DMS 273 (cell line): Measurements from ENCODE around the gene LIN28B.
"Not testable (repeated sequence)": the region's sequence is repeated elsewhere in the genome, so short reads cannot be mapped to it uniquely, and the experiment has no call there.

ENCODE experiments used
- DNase-seq: peaks from one replicate; lab custom pipeline; 2025; ENCODE audit not compliant: unreplicated experiment; lab: John Stamatoyannopoulos, UW

LIN28B gene, protein sequence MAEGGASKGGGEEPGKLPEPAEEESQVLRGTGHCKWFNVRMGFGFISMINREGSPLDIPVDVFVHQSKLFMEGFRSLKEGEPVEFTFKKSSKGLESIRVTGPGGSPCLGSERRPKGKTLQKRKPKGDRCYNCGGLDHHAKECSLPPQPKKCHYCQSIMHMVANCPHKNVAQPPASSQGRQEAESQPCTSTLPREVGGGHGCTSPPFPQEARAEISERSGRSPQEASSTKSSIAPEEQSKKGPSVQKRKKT

DNA sequence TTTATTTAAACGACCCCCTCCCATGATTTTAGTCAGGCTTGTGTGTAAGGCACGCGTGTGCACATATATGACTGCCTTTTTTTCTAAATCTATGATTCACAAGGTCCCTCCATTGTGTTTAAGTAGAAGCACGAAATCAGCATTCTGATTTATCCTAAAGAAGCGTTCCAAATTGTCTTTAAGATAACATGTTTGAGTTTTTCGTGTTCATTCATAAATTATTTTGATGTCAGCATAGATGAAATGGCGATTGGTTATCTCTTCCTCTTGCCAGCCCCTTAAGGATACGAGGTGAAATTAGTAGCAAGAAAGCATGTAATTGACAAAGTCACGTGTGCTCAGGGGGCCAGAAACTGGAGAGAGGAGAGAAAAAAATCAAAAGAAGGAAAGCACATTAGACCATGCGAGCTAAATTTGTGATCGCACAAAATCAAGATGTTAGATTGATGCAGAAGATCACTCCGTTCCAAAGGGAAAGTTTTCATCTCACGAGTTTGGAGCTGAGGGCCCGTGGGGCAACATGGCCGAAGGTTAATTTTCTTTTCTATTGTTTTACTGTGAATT, at the start of gene LIN28B:
Gene LIN28B (plus strand): TSS at position 377 of the 564 bp plus-strand sequence. CDS start 144 bp downstream, at position 521.
- DNase-seq = peak; percentile 61

DNA sequence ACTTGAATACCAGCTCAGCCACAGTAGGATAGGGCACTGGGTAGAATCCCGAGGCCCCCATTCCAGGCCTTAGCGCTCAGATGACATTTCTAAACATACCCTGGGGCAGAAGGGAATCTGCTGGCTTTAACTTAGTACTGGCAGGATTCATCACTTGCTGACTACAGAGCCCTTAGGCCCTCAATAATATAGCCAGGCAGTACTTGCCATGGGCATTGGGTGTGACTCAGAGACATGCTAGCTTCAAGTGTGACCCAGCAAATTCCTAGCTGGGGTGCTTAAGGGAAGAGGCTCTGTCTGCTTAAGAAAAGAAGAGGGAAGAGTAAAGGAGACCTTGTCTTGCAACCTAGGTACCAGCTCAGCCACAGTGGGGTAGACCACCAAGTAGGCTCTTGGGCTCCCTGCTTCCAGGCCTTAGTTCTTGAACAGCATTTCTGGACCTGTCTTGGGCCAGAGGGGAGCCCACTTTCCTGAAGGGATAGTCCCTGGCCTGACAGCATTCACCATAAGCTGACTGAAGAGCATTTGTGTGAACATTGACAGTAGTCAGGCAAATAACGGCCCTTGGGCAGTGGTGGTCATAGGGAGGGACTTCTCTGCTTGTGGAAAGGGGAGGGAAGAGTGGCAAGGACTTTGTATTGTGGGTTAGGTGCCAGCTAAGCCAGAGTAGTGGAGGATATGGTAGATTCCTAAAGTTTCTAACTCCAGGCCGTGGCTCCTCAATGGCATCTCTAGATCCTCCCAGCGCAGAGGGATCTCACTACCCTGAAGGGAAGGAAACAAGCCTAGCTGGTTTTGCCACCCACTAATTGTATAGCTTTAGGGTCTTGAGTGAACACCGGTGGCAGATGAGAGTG, 48.6 kb upstream of the LIN28B start:
- DNase-seq = no peak

DNA sequence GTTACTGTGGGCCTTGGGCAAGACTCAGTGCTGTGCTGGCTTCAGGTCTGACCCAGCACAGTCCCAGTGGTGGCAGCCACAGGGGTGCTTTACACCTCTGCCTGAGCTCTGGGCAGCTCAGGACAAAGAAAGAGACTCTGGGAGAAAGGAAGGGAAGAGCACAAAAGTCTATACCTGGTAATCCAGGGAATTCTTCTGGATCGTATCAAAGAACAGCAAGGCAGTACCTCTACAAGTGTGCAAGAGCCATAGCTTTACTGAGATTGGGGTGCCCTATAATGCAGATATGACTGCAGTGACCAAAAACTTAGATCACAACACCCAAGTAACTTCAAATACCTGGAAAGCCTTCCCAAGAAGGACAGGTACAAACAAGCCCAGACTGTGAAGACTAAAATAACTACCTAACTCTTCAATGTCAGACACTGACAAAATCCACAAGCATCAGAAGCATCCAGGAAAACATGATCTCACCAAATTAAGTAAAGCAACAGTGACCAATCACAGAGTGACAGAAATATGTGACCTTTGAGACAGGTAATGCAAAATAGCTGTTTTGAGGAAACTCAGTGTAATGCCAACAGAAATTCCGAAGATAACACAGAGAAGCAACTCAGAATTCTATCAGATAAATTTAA, 47.9 kb upstream of the LIN28B start:
- DNase-seq = no peak

DNA sequence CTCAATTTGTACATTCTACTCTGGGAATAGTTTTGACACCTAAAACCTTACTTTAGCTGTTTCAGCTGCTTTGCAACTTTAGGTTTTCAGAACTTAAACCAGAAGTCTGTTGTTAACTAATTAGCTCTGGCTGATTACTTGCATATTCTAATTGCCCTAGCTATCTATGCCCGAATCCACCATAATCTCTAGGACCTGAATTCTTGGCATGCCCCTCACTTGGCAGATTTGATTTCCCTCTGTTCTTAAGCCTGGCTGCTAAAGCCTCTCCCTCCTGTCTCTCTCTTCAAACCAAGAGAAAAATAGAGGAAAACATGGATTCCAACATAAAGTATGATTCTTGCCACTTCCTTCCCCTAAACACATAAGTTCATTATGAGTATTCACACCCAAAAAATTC, 35.0 kb upstream of the LIN28B start:
- DNase-seq = no peak

DNA sequence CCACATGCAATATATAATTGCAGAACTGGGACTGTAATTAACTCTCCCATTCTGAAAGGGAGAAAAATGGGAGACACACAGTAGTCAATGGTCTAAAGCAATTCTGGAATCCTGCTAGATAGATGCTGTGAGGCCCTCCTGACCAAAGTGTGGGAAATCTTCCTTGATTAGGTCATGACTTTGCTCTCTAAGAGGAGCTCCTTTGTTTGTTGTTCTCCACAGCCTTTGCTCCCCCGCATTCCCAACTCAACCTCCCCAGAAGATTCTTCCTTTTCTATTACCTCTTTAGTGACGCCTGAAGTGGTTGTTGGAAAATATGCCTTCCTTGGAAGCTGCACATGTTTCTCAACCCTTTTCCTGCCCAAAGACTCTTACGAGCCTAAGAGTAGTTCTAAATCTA, 28.8 kb upstream of the LIN28B start:
- DNase-seq = no peak

DNA sequence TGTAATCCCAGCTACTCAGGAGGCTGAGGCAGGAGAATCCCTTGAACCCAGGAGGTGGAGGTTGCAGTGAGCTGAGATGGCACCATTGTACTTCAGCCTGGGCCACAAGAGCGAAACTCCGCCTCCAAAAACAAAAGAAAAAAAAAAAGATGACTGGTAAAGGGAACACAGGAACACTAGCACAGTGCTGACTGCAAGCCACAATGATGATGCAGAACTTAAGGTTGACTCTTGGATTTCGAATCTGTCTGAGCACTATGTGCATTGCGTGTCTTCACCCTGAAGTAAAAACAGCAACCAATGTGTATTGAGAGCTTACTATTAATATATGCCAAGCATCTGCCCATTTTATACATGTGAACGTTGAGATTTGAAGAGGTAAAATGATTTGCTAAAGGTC, 27.6 kb upstream of the LIN28B start:
- no peak for DNase-seq

DNA sequence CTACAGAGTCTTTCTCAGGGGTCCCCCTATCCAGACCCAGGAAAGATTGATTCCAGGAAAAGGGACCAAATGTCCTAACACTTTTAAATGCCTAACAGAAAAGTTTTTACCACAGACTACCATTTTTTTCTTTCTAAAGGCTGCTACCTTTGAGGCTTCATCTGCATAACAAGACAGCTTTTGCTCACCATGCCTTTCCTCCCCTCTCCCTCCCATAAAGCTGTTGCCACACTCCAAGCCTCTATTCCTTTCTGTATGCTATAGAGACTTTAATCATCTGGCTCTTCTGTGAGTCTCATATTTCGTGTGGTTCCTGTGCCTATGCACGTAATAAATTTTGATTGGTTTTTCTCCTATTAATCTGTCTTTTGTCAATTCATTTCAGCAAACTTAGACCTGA, 26.0 kb upstream of the LIN28B start:
- no peak for DNase-seq

DNA sequence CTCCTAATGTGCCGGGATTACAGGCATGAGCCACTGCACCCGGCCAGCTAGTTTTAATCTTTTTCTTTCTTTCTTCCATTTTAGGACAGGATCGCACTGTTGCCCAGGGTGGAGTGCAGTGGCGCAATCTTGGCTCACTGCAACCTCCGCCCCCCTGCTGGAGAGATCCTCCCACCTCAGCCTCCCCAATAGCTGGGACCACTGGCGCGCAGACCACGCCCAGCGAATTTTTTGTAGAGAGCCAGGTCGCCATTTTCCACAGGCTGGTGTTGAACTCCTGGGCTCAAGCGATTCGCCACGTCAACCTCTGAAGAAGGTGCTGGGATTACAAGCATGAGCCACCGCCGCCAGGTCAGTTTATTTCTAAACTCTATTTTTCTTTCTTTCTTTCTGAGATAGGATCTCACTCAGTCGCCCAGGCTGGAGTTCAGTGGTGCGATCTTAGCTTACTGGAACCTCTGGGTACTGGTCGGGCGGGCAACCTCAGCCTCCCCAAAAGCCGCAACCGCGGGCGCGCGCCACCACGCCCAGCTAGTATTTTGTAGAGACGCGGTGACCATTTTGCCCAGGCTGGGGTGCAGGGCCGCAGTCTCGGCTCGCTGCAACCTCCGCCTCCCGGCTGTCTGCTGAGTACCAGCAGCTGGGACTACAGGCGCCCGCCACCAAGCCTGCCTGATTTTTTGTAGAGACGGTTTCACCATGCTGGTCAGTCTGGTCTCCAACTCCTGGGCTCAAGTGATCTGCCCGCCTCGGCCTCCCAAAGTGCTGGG, 20.0 kb upstream of the LIN28B start:
- no peak for DNase-seq

DNA sequence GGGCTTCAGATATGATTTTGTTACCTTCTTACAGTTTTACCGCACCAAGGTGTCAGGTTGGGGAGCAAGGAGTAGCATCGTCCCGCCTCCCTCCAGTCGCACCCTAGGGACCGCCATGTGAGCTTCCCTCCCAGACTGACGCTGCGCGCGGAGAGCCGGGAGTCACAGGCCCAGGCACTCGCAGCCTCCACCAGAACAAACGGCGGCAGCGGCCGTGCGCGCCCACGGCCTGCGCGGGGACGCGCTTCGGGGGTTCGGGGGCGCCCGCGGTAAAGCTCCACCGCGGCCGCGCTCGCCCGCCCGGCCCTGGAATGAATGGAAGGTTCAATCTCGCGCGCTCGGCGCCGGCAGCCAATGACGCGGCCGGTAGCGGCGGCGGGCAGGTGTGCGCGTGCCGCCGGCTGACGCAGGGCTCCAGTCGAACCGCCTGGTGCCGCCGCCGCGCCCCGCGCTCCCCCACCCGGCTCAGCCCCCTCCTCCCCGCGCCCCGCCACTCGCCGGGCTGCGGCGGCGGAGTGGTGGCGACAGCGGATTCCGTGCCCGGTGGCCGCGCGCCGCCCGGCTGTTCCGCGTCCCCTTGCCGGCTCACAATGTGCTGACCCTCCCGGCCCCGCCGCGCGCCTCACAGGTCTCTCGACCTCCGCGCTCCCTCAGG, 16.5 kb upstream of the LIN28B start:
- DNase-seq = no peak

DNA sequence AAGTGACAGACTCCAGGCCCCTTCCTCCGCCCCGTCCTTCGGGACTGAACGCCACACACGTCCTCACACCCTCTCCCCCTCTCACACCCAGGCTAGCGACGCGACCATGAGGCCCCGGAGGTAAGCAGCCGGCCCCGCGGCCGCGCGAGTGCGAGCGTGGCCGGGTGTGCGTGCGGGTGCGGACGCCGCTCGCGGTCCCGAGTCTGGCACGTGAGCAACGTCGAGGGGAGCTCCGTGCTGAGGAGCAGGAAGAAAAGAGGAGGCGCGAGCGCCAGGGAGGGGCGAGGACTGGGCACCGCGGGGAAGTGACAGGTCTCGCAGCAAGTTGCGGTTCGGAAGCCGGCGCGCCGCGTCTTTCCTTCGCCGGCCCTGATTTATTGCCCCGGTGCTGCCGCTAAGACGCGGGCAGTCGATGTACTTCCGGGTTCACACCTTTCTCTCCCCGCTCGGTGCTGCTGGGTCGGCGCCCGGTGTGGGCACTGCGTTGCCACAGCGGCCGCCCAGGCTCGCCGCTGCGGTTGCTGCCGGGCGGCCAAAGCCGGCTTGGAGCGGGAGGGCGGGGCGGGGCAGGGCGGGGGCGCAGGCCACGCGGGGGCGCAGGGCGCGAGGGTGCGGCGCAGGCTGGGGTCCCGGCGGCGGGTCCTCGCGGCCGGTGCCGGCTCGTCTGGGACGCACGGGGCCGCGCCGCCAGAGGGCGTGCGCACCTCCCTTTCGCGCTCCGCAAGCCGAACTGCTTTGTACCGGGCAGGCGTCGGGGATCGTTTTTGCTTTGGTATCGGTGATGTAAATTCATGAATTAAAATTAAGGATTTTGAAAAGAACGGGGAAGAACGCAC, 15.8 kb upstream of the LIN28B start:
- DNase-seq = peak; percentile 87

DNA sequence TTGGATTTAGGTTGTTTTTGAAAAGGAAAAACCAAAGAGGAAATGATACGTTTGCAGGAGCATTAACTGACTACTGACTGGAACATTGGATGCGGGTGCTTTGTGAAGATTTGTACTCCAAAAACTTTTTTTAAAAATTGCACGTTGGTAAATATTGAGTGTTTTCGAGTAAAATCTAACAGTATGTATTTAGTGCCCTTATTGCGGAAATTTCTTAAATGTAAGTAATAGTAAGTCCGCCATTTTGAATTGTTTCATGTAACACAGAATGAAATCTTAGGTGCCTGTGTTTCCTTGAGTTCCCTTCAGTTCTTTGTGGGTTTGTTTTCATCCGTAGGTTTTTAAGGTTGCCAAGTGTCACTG, 15.2 kb upstream of the LIN28B start:
- DNase-seq = peak; percentile 52

DNA sequence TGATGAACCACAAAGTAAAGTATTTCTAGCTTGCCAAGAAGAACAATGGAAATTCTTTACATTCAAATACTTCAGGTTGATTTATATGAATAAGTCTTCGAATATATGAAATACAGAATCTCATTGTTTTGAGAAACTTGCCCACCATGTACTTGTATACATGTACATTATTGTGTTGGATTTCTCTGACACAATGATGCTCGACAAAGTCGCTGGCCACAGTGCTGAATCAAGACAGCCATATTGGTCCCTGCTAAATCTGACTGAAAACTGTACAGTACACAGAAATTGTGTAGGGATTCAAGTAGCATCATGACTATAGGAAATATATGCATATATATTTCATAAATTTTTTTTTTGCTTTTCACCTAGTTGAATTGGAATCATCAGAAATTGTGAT, 13.1 kb upstream of the LIN28B start:
- DNase-seq = peak; percentile 20

DNA sequence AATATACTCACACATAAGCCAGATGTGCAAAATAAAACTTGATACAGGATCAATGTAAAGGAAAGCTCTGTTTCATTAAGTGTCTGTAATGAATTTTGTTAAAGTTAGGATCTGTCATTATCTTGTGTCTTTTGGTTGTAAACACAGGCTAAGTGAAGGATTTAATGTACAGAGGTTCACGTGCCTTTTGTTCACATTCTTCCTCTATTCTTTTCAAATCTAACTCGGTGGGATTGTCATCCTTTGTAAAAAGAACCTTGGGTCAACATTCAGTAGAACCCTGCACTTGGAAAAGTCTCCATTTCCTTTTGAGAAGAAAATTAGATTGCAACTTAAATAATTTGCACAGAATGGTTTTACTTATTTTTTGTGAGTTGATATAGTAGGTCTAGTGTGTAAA, 7.7 kb upstream of the LIN28B start:
- no peak for DNase-seq

DNA sequence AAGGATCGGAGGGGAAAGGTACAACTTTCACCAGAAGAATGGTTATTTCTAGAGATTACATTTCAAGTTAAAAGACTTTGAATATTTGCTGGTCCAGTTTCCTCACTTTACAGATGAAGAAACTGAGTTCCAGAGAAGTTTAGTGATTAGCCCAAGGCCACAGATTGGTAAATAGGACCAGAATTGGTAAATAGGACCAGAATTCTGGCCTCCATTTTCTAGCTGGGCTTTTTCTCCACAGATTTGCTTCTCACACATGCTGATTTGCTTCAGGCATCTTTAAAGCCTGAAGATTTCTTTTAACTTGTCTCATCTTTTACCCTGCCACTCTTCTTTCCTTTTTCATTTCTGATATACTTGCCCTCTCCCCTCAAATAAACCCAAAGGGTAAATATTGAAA, 5.2 kb upstream of the LIN28B start:
- DNase-seq = no peak

DNA sequence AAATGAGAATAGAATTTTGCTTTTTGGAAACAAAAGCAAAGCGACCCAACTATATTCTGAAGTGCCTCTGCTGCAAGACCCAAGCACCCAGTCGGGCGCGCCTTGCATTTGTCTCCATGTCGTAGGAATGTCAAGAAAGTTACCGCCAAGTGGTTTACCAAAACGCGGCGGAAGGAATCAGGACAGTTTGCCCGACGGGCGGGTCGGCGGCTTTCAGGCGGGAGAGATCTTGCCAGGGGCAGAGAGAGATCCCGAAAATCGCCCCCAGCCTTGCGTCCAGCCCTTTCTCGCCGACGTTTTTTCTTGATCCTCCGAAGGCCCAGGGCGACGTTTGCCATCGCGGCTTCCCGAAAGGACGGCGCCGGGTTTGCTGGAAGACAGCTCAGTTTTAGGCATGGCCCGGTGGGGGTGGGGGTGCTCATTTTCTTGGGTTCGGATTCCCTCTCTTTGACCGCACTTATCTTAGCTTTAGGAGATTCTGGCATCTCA, 4.0 kb upstream of the LIN28B start:
- DNase-seq = no peak

DNA sequence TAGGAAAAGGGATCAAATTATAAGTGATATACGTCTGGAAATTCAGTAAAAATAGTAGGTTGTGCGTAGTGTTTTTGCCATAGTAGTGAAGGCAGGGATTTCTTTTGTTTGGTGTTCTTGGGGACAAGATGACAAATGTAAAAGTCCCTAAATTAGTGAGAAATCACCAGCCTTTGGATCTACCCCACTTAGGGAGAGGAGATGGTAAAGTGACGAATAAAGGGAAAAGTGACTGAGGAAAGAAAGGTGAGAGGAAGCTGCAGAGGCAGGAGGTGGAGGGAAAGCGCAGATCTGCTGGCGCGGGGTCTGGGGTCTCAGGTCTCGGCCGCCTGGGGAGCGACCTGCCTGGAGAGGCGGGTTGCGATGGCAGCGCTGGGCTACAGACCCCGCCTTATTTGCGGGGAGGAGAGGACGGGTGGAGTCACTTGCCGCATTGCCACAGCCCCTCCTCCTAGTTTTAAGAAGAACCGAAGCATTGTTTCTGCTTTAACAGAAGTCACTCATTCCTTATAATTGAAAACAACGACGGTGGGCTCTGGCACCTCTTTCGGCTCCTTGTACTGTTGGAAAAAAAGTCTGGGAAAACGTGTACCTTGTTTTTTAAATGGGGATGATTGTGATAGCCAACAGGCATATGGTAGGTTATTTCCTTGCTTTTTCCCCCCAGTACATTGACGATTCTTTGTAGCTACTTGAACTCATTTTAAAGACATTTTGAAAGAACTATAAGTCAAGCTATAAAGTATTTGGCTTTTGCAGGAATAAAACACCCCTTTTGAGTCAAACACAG, 3.3 kb upstream of the LIN28B start:
- DNase-seq = not testable (repeated sequence)

DNA sequence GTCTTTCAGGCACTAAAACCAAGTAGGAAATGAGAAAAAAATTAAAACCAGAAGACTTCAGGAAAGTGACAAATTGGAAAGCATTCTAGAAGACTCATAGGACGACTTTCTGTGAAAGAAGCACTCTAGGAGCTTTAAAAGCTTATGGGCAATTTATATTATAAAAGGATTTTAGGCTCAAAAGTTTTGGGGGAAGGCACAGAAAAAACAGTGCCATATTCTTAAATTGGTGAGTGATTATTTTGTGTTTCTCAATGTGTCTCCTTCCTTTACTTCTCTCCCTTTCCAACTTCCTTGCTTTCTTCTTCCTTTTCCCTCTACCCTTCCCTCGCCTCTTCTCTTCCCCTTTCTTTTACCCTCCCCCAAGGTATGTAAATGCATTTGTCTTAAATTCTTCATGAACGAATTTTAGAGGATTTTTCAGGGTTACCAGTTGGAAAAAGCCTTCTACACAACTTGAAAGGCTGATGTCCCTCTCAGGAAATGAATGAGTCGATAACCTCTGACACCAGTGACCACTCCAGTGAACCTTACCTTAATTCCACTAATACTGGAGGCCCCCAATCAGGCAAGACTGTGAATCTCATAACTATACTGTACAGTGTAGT, 2.6 kb upstream of the LIN28B start:
- DNase-seq = no peak

DNA sequence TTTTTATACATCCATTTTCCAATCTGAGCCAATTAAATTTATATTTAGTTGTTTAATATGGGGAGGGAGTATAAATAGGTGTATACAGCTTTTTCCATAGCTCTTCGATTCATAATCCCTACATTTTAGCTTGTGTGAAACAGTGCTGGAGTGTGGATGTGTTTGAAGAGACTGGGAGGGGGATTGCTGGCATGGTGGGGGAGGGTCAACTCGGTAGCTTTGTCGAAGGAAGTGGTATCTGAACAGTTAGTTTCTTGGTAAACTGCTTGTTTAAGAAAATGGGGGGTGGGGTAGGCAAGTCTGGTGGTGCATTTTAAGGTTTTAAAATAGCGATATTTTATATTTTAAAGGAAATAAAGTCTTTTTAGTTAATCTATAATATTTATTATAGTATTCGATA, 1.4 kb upstream of the LIN28B start:
- DNase-seq = no peak
